GM18870 (cell line): ENCODE measurements around the gene ENOPH1.

Experiments
- ATAC-seq: cut with Tn5 transposase; IDR thresholded peaks from one replicate; pipeline ENCODE4 v1.9.1; 2021; ENCODE audit warnings: moderate library complexity; ENCODE audit not compliant: unreplicated experiment

Gene ENOPH1

DNA sequence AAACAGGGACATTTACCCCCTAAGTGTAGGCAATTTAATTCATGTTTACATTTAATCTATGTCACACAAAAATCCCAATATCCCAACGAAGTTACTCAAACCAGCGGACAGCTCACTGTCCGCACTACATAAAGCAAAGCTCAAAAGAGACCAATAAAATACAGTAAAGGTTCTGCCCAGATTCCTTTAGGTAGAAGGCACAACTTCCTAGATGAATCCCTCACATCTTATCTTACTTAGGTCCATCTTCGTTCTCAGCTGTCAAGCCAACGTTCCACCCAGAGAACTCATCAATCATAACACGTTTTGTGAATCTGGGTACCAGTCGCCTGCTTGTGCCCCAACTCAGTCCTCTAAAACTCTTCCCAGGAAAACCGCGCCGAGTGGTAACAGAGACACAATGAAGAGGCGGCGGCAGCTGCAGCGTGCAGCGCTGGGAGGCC lies 1.8 kb upstream of the ENOPH1 start:
- no peak for ATAC-seq

DNA sequence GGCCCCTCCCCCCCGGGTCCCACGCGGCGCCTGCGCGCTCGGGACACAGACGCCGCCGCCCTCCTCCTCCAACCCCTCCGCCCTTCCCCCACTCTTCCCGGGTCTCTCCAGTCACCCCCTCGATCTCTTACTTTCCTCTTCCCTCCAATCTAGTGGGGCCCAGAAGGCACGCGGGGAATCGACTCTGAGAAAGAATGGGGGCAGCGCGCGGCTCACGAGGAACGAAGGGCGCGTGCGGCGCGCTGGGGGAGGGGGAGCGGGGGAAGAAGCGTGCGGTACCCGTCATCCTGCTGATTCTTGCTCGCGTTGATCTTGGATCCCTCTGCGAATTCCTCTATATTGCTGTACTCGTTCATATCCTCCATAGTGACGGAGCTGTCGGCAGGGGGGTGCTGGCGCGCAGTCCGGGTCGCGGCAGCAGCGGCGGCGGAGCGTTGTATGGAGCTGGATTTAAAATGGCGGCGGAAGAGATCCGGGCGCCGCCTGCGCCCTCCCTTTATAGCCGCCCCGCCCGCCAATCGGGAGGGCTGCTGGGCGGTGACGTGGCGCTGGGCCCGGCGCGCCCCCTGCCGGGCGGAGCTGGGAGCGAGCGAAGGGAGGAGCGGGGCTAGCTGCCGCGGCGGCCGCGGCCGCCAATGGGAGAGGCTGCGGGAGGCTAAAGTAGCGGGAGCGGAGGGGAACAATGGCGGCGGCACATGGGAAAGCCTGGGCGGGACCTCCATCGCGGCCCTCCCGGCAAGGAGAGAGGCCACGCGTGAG lies 1.2 kb upstream of the ENOPH1 start:
- ATAC-seq = peak; percentile 42

DNA sequence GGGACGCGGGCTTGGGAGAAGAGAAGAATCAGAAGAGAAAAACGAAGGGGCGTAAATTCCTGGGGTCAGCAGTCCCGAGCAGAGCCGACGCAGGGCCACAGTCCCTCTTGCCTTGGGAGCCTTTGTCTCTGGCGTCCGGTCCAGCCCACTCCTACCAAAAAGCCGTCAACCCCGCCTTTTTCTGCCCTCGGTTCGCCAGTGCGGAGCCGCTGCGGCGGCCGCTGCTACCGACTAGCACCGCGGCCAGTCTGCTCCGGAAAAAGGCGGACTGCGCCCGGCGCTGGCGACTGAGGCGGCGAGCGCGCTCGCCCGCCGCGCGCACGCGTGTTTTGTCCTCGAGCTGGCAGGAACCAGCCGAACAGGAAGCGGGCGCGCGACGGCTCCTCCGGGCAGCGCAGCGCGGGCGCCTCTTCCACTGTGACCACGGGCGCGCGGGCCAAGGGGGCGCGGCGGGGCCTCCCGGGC lies 630 bp upstream of the ENOPH1 start:
- peak; percentile 8 for ATAC-seq

DNA sequence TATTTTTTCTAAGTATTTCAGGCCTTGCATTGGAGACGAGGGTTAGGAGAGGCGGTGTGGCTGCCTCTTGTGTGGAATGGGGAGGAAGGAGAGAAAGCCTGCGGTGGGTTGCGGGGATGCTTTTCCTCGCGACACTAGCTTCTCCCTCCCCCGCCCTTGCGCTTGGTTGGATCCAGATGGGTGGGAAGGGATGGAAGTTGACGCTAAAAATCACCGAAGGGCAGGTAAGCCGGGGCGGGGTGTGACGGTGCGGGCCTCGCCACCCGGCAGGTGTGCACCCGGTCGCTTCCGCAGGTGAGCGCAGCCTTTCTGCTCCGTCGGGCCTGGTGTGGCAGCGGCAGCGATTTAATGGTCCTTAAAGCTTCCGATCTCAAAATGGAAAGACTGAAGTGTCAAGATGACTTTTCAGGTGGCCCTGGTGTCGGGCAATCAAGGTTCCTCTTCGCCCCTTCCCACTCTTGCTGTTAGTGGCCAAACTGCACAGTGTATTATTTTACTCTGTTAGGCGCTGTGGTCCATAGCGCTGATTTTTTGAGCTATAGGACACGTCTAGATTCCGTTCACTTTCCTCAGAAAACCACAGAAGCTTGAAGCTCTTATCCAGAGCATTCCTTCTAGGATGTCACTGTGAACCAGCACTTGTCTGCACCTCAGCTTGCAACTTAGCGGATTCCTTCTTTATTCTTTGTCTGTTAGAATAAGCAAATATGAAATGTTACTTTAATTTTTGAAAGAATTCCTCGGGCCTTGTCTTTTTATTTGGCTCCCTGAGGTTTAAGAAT lies 765 bp downstream of the ENOPH1 start:
- ATAC-seq = no peak

DNA sequence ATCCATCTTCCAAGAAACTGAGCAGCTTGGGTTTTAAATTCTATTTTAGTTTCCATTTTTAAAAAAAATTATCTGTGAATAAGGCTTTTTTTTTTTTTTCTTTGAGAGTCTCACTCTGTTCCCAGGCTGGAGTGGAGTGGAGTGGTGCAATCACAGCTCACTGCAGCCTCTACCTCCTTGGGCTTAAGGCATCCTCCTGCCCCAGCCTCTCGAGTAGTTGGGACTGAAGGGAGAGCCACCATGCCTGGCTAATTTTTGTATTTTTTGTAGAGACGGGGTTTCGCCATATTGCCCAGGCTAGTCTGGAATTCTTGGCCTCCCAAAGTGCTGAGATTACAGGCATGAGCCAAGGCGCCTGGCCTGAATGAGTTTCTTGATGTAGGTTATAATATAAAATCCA lies 1.4 kb downstream of the ENOPH1 start:
- no peak for ATAC-seq

DNA sequence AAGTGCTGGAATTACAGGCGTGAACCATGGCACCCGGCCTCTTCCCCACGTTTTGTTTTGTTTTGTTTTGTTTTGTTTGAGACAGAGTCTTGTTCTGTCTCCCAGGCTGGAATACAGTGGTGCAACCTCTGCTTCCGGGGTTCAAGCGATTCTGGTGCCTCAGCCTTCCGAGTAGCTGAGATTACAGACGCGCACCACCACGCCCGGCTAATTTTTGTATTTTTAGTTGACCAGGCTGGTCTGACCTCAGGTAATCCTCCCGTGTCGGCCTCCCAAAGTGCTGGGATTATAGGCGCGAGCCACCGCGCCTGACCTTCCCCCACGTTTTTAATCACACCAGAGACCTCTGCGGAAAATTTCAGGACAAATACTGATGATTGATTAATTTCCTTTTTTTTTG lies 2.2 kb downstream of the ENOPH1 start:
- no peak for ATAC-seq

DNA sequence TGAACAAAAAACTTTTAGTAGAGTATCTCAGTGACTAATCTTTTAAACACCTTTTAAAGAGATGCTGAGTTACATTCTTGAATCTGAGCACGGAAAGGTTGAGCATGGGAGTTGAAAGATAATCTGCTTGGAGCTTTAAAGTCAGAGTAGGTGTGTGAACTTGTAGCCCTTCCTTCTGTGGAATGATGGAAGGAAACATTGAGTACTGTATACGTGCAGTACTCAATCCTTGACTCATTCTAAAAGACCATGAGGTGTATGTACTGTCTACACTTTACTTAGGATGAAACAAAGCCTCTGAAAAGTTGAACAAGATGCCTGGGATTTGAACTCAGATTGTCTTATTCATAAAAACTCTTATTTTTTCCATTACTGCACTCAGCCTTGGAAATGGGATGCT lies 3.4 kb downstream of the ENOPH1 start:
- ATAC-seq = no peak

DNA sequence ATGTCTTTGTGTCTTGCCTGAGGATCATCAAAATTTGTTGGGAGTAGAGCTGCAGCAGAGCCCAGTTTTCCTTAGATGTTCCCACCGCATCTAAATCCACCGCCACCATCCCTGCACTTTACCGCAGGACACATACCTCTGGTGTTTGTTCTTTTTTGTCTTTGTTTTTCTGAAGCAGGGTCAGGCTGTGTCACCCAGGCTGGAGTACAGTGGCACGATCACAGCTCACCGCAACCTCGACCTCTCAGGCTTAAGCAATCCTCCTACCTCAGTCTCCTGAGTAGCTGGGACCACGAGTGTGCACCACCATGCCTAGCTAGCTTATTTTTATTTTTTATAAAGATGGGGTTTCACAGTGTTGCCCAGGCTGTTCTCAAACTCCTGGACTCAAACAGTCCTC lies 4.6 kb downstream of the ENOPH1 start:
- ATAC-seq = no peak

DNA sequence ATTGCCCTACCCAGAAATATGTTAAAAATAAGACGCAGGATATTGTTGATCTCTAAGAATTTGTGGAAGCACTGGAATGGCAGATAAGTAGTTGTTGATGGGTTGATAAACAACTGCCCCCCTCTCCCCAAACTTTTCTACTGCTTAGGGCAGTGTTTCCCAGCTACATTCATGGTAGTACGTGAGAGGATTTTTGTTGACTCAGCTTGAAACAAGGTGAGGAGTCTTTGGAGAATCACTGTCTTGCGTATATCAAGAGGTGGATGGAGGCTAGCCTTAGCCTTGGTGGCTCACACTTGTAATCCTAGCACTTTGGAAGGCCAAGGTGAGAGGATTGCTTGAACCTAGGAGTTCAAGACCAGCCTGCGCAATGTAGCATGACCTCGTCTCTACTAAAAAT lies 5.7 kb downstream of the ENOPH1 start:
- no peak for ATAC-seq

DNA sequence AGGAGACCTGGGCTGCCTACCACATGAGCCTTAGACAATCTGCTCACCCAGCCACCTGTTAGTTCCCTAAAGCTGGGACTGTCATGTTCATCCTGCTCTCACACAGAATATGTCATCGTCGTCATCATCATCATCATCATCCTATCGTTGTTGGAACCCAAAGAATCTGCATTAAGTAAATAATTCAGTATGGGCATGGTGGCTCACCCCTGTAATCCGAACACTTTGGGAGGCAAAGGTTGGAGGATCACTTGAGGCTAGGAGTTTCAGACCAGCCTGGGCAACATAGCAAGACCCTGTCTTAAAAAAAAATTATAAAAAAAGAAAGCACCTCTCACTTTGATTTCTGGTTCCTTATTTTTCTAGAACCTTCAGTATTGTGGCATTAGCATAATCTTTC lies 6.4 kb downstream of the ENOPH1 start:
- ATAC-seq = no peak

DNA sequence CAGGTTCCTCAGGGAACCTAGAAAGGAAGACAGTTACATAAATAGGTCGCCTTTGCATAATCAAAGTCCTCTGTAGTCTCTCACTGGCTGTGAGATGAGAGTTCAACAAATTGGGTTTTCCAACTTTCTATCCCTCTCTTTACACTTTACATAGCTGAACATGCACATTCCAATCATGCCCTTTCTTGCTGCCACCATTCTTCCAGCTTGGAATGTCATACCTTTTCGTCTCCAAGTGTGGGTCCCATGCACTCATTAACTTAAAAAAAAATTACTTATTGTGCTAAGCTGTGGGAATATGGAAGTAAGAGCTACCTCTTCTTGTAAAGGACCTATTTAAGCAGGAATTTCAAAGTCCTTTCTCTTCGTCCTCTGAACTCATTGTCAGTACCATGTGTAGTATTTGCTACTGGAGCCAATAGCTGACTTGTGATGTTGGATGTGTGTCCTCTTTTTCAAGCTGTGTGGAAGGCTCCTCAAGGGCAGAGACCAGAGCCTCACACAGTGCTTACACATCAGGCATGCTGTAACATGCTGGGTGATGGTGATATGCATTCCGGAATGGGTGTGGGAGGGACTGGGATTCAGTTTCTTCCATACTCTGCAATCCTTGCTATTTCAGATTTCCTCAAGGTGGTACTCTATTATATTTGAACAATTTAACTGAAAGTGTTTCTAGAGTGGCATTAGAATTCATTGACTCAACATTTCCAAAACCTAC lies 7.1 kb downstream of the ENOPH1 start:
- ATAC-seq = no peak

DNA sequence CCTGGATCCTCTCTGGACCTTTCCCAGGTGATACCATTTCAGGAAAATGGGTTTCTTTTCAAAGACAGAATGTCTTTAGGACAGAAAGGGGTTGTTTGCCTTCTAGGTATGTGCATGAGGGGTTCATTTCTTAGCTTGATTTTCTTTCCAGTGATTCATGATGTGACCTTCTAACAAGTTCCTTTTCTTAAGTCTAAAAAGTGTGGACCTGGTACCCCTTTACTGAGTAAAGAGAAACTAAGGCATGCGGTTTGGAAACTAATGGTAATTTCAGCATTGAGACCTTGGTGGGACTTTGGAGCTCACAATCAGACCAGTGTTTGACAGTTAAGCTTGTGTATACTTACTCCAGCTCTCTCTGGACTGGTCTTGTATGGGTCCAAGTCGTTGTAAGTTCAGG lies 8.7 kb downstream of the ENOPH1 start:
- no peak for ATAC-seq

DNA sequence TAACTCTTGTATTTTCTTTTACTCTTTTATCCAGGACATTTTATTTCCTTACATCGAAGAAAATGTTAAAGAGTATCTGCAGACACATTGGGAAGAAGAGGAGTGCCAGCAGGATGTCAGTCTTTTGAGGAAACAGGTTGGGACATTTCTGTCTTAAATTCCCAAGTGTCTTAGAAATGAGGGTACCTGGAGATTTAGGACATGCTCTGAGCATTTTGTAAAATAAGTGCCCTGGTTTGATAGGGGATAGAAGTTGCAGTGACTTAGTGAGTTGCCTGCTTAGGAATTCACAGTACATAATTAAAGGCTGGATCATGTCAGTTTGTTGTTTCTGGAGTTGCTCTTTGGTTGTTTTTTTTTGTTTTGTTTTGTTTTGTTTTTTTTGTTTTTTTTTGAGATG lies 17.5 kb downstream of the ENOPH1 start:
- no peak for ATAC-seq

DNA sequence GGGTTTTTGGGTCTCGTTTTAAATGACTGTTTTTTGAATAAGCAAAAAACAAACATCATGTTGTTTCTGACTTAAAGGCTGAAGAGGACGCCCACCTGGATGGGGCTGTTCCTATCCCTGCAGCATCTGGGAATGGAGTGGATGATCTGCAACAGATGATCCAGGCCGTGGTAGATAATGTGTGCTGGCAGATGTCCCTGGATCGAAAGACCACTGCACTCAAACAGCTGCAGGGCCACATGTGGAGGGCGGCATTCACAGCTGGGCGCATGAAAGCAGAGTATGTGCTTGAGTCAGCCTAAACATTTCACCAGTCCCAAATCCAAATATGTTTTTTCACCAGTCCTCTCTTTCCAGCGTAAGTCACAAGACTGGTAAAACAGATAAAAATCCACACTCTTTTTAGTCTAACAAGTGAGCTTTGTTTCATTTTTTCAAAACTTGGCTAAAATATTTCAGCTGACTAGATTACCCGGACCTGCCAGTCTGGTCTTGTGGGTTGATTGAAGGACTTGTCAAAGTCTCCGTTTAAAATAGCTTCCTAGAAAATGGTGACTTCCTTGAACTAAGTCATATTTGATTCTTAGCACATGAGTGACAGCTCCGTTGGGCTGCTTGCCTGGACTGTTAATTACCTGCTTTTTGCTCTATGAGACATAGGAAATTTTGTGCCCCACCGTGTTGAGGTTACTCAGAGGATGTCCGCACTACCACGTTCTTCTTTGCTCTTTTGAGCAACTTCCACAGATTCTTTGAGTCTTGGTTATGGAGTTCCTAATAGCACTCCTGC lies 20.8 kb downstream of the ENOPH1 start:
- no peak for ATAC-seq

DNA sequence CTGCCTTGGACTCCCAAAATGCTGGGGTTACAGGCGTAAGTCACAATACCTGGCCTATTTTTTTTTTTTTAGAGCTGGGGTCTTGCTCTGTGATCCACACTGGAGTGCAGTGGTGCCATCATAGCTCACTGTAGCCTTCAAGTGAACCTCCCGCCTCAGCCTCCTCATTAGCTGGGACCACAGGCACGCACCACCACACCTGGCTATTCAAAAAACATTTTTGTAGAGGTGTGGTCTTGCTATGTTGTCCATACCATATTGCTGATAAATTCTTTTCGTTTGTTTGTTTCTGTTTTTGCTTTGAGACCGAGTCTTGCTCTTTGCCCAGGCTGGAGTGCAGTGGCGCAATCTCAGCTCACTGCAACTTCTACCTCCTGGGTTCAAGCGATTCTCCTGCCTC lies 21.6 kb downstream of the ENOPH1 start:
- no peak for ATAC-seq

DNA sequence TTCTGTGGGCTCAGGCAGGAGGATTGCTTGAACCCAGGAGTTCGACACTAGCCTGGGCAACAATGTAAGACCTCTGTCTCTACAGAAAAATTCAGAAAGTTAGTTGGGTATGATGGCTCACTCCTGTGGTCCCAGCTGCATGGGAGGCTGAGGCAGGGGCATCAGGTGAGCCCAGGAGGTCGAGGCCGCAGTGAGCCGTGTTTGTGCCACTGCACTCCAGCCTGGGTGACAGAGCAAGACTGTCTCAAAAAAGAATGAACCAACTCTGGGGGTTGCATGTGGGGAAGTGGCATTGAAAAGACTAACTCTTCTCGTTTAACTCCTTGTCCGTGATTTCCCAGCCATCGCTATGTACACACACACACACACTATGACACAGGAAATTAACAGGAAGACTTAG lies 26.9 kb downstream of the ENOPH1 start:
- no peak for ATAC-seq

DNA sequence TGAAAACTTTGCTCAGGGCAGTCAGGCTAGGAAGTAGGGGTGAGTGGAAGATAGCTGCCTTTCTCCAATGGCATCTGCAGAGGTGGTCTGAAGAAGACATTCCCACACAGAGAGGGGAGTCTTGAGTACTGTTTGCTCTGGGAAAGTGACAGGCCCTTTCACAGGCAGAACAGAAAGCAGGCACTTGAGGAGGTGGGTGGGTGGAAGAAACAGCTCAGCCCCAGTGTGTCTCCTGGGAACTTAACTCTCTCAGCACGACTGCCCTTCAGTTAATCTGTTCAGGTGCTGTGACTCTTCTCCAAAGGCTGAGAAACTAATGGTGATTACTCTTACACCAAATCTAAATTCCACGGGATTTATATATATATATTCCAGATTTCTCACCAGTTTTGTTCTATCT lies 28.3 kb downstream of the ENOPH1 start:
- ATAC-seq = no peak

DNA sequence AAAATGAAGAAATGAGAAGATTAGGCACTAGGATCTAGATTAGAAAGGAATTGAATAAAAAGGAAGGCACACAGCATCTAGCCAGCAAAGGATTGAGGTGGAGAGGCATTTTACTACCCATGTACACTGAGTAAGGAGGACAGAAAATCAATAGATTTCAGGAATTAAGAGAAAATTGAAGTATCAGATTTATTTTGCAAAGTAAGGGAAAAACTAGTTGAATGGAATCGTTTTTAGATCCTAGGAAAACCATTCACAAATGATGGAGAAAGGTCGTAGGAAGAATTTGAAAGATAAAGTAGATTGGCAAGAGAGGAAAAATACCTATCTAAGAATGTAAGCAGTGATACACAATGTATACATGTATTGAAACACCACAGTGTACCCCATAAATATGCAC lies 31.3 kb downstream of the ENOPH1 start:
- no peak for ATAC-seq

DNA sequence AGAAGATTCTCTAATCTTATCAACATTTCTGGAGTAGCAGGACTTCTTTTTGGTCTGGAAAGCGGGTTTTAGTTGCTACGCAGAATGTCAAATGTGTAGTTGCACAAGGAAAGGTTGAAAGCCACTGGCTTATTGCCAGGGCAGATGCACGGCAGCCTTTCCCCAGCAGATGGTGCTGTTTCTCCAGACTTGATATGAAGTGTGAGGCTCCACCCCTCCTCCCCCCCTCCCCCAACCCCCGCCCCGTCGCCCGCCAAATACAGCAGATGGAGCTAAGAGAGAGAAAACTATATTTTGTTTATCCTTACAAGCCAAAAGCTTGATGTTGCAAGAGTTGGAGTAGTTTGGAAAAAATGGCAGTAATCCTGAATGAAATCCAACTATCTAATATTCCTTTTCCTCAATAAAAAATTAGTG lies 32.0 kb downstream of the ENOPH1 start:
- no peak for ATAC-seq

DNA sequence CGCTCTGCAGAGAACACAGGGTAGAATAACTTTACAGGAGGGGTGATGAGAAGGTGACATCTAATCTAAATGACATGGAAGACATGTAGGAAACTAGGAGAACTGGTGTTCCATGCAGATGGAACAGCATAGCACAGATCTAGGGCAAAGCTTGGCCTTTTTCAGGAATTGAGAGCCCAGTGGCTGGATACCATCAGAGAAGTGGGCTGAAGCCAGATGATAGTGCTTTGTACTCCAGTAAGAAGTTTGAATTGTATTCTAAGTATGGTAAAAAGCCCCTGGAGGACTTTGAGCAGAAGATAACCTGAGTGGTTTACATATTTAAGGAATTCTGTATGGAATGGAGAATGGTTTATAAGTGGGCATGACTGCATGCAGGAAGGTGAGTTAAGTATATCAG lies 32.8 kb downstream of the ENOPH1 start:
- no peak for ATAC-seq

DNA sequence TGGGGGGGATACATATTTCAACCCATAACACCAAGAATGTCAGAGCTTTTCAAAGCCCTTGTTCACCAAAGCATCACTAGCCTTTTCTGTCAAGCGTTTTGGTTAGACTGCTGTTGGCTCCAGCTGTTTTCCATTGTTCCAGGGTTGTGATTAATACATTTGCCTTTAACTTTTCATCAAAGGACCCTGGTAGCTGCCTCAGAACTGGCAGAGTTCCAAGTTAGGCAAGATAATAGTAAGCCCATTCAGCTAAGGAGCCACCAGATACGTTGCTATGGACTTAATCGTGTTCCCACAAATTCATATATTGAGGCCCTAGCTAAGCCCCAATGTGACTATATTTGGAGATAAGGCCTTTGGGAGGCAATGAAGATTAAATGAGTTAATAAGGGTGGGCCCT lies 37.1 kb downstream of the ENOPH1 start:
- ATAC-seq = no peak
